GM19397 (cell line): ENCODE data around the gene DENND2C.
"Not testable (repeated sequence)": the region's sequence is repeated elsewhere in the genome, so short reads cannot be mapped to it uniquely, and the experiment has no call there.

Experiments used
- ATAC-seq: cut with Tn5 transposase; IDR thresholded peaks from one replicate; pipeline ENCODE4 v1.9.1; 2021; ENCODE audit warnings: mild to moderate bottlenecking, moderate library complexity; ENCODE audit not compliant: unreplicated experiment

The DENND2C gene

DNA sequence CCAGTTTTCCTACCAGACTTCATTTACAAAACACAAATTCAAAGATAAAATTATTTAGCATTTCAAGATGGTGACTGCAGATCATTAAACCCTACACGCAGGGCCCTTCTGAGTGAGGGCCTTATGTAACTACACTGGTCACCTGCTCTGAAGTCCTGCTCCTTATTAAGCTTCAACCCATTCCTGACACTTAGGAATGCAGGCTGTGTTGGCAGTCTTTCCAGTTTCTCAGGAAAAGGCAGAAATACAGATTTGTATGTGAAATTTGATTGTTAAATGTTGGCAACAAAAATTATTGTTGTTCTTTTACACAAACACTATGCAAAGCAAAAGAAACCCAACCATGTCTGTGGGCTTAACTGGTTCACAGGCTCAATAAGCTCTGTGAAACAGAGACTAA, 62.6 kb downstream of the DENND2C start:
- no peak for ATAC-seq

DNA sequence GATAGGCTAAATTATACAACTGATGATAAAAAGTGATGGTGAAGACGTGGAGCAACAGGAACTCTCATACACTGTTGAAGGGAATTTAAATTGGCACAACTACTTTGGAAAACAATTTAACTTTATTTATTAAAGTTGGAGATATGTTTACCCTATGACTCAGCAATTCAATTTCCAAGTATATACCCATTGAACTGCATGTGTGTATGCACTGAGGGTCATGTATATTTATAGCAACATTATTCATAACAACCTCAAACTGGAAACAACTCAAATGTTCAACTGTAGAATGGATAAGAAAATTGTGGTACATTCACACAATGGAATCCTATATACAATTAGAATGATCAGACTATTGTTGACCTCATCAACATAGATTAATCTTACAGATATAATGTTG, 71.9 kb downstream of the DENND2C start:
- no peak for ATAC-seq

DNA sequence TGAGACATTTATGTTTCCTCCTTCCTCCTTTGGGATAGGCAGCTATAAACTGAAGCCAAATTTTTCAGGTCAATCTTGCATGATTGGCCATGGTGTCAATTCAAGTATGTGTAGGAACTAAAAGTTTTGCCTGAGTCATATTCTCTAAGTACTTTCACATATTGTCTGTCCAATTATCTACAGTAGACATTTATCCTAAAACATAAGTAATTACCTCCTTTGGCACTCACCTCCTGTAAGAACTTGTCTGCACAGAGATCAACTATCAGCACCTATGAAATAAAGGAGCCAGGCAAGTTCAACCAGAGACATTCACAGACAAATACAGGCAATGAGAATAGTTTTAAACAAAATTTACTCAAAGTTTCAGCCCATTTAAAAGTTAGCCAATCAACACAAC, 74.2 kb downstream of the DENND2C start:
- no peak for ATAC-seq

DNA sequence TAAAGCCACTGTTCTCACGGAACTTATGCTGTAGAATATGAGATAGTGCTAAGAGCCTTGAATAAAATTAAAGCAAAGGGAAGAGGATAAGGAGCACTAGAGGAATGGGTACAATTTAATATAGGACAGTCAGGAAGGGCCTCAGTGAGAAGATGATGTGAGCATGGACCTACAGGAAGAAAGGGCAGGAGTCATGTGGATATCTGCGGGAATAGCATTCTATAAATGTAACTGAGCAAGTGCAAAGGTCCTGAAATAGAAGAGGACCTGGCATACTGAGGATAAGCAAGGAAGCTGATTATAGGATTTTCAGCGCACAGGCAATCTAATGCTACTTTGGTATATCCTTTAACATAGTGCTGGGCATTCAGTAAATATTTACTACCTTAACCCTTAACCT, 75.8 kb downstream of the DENND2C start:
- no peak for ATAC-seq

DNA sequence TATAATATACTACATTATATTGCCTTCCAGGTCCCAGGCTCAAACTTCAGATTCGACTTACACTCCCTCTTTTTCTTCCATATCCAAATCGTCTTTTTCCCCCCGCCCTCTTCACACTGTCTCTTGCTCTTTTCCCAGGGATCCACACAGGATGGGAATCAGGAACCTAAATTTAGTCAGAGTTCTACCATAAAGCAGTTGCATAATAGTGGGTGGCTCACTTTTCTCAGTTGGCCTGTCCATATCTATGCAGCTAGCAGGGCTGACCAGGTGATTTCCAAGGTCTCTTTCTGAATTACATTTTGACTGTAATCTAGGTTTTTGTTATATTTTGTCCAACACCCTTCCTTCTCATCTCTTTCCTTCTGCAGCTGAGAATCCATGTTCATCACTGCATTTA, 80.7 kb downstream of the DENND2C start:
- ATAC-seq = no peak

DNA sequence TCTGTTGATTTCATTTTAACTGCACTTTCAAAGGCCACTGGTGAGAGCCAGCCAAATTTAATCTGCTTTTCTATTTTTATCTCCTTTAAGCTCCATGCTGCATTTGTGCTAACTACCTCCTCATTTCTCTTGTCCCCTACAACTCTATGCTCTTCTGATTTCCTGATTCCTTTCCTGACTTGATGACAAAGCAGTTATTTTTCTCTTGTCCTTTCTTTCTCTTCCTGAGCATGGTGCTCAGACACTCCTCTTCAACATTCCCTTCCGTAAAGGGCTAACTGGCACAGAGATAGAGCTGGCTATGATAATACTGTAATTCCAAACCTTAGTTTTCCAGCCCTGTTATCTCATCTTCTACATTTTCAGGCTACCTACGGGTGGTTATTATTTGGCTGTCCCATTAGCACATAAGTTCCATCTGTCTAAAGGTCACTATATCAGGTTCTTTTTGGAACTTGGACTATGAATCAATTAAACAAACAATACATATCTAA, 81.6 kb downstream of the DENND2C start:
- ATAC-seq = no peak

DNA sequence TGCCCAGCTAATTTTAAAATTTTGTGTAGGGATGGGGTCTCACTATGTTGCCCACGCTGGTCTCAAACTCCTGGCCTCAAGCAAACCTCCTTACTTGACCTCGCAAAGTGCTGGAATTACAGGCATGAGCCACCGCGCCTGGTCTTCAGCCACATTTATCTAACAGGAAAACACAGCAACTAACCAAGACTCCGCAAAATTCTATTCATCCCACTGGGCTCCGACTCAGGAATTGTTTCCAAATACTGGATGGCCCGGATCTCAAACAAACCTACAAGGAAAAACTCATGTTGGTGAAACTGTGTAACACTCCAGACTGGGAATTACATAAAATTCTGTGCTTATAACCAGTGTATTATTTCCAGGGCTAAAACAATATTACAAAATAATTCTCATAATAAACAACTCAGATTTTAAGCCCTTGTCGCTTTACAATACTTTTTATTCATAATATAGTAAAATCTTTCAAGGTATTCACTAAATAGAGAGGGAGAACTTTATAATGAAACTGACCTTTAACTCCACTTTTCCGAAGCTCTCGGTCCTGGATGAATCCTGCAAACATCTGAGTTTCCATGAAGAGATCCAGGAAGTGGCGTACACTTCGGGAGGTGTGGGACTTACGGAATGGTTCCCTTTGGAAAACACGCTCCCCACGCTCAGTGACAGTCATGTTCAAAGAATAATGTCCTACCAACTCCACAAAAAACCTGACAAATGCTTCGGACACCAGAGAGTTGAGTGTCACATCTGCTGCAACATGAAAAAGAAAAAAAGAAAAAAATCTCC, 82.5 kb downstream of the DENND2C start:
- no peak for ATAC-seq

DNA sequence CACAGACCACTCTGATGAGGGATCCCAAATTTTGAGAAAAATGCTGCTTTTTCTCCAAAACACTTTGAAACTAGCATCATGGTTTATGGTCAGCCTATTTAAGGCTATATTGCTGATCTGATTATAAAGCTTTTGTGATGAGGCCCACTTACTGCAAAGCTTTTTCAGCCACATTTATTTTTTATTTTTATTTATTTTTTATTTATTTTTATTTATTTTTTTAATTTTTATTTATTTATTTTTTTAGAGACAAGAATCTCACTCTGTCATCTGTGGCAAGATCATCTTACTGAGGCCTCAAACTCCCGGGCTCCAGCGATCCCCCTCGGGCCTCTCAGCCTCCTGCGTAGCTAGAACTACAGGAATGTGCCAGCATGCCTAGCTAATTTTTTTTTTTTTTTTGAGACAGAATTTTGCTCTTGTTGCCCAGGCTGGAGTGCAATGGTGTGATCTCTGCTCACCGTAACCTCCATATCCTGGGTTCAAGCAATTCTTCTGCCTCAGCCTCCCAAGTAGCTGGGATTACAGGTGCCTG, 83.3 kb downstream of the DENND2C start:
- ATAC-seq = no peak

DNA sequence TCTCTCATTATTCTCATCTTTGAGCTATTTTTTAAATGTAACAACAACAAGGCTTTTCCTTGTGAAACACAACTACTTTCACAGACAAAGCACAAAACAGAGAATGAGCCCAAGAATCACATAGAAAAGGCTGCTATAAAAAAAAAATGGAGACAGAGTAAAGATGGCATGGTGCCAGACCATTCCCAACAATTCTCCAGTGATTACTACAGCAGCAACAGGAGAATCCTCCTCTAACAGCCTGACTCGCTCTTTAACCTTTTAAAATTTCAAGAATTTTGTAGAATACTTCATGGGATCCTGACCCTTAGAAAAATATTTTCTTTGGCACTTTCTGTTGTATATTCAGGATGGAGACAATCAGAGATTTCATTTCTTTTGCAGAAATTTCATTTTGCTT, 84.6 kb downstream of the DENND2C start:
- no peak for ATAC-seq

DNA sequence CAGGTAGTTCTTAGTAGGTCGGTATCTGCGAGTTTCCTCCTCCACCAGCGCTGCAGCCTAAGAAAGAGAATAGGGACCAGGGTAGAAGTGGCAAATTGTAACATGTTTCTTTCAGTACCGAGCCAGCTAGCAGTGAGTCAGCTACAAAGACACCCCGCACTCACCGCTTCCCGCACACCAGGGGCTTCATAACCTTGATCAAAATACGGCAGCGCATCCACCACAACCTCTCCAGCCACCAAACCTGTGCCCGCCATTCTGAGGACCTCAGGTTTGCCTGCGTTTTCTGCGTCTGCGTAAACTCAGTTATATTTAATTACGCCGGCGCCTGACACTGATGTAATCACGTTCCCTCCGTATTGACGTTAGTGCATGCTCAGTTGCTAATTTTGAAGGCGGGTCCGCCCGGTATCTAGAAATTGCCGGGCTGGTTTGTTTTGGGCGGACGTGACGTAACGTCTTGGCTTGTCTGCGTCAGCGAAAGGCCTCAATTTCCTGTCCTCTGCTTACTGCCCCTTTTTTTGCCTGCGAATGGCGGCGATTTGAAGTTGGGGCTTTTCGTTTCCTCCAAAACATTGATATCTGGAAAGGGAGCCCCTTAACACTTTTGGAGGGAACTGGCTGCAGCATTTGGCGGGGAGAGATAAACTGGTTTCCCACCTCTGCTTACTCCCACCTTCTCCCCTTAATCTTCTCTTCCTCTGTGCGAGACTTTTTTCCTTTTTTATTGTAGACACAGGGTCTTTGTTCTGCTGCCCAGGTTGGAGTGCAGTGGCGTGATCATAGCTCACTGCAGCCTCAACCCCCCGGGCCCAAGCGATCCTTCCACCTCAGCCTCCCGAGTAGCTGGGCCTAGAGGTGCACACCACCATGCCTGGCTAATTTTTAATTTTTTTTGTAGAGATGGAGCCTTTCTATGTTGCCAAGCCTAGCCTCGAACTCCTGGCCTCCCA, 88.2 kb downstream of the DENND2C start, which contains the start of gene BCAS2:
Gene BCAS2, minus strand, starts transcription at position 281 of the 953 bp plus-strand sequence. Its CDS starts 24 bp downstream, at position 257.
- peak; percentile 99 for ATAC-seq

DNA sequence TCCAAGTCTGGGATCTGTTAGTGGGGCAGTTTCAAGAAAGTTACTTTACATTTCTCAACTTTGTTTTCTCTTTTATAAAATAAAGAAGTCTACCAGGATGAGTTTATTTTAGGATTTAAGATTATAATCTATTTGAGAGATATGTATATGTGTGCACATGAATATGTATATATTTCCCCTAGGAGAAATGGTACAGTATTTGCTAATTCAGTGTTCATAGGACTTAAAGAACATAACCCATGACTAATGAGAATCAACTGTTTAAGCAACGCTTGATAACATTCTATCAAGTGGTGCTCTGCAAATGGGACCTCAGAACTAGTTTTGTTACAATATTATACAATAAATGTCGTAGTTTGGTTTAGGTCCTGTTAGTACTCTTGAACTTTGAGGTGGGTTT, 95.5 kb downstream of the DENND2C start:
- ATAC-seq = no peak

DNA sequence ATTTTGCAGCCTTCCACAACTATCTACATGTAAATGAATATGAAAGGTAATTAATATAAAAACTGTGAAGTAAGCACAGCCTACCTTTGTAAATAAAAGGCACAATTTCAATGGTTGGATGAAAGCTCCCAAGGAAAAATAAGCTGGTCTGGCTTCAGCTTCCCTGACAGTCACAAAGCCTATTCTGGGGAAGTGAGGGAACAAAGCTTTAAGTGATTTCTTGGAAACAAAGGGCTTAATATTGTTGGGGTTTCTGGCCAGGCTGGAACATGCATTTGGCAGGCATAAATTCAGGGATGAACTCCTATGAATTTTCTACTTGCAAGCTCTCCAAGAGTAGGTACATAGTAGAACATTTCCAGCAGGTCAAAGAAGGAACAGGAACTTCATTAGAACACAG, 105.7 kb downstream of the DENND2C start:
- no peak for ATAC-seq

DNA sequence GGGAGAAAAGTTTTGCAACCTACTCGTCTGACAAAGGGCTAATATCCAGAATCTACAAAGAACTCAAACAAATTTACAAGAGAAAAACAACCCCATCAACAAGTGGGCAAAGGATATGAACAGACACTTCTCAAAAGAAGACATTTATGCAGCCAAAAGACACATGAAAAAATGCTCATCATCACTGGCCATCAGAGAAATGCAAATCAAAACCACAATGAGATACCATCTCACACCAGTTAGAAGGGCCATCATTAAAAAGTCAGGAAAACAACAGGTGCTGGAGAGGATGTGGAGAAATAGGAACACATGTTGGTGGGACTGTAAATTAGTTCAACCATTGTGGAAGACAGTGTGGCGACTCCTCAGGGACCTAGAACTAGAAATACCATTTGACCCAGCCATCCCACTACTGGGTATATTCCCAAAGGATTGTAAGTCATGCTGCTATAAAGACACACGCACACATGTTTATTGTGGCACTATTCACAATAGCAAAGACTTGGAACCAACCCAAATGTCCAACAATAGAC, 106.8 kb downstream of the DENND2C start:
- not testable (repeated sequence) for ATAC-seq

DNA sequence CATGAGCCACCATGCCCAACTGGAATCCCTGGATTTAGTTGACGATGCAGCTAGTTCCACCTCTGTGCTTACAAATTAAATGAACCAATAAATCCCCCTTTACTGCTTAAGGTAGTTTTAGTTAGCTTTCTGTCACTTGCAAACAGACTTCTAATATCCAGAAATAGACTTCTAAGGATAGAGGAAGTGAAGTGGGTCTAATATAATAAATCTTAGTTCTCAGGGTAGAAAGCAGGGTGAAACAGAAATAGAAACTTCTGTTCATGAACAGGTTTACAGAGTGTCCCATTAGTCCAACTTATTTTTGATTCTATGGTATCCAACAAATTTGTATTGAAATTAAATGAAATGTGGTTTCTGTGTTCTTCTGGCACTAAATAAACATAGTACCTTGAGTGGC, 108.5 kb downstream of the DENND2C start:
- no peak for ATAC-seq

DNA sequence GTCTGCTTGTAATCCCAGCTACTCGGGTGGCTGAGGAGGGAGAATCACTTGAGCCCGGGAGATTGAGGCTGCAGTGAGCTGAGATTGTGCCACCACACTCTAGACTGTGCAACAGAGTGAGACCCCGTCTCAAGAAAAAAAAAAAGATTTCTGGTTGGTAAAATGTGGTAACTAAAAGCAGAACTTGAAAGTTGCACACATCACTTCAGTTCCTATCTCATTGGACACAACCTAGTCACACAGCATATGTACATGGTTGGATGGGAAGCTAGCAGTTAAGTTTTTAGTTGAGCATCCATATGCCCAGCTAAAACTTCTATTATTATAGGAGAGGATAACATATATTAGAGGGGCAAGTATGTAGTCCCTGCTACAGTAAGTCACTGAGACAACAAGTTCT, 110.5 kb downstream of the DENND2C start:
- no peak for ATAC-seq

DNA sequence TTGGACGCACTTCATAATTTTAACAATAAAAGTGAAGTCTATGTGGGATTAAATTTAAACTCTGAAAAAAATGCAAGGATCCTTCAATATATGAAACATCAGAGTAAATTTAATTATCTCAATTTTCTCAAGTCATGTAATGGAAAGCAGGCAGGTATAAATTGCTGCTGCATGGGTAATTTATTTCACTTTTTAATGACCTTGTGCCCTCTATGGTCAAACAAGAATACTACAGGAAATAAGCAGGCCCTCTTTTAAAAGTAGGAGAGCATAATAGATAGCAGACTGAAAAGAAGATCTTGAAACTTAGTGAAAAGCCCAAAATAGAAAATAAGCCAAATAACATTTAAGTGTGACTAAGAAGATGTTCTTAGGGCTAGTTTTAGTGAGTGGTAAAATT, 111.3 kb downstream of the DENND2C start:
- no peak for ATAC-seq

DNA sequence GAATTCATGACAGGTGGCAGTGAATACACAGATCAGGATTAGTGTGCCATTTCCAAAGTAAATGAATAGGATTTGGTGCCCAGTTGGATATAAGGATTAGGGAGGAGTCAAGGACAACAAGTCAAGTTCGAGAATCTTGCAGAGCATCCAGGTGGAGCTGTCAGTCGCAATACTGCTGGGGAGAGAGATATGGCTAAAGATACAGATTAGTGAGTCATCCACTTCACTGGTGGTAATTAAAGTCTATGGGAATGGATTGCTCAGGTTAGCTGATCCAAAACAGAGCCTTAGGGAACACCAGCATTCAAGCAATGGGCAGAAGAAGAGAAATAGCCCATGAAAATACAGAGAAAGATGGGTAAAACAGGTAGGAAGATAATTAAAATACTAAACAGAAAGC, 115.3 kb downstream of the DENND2C start:
- no peak for ATAC-seq

DNA sequence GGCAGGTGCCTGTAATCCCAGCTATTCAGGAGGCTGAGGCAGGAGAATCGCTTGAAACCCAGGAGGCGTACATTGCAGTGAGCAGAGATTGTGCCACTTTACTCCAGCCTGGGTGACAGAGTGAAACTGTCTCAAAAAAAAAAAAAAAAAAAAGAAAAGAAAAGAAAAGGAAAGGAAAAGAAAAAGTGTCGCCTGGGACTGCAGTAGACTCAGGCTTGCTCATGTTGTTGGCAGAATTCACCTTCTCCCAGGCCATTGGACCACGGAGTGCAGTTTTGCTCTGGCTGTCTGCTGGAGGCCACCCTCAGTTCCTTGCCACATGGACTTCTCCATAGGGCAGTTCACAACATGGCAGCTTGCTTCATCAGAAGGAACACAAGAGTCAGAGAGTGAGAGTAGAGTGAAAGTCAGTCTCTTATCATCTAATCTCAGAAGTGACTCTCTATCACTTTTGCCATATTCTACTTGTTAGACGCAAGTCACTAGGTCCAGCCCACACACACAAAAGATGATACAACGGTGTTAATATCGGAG, 117.7 kb downstream of the DENND2C start:
- no peak for ATAC-seq

DNA sequence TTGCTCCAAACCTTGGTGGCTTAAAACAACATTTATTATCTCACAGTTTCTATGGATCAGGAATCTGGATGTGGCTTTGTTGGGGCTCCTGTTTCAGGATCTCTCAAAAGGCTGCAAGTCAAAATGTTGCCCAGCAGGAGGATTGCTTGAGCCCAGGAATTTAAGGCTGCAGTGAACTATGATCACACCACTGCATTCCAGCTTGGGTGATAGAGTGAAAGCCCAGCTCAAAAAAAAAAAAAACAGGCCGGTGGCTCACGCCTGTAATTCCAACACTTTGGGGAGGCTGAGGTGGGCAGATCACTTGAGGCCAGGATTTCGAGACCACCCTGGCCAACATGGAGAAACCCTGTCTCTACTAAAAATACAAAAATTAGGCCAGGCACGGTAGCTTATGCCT, 118.4 kb downstream of the DENND2C start:
- ATAC-seq = no peak

DNA sequence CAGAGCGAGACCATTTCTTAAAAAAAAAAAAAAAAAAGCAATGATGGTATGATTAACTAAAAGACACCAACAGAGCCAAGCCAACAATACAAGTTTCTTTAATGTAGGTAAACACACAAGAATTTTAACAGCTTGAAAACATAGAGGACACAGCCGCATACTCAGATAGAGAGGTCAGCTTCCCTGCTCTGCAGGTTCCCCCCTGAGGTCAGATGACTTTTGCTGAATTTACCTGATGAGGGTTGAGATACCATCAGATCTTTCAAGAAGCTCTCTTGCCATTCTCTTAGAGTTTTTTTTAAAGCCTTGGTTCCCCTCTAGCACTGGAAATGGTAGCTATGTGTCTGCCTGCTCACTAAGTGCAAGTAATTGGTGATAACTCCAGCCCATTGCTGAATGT, 119.5 kb downstream of the DENND2C start:
- ATAC-seq = no peak

DNA sequence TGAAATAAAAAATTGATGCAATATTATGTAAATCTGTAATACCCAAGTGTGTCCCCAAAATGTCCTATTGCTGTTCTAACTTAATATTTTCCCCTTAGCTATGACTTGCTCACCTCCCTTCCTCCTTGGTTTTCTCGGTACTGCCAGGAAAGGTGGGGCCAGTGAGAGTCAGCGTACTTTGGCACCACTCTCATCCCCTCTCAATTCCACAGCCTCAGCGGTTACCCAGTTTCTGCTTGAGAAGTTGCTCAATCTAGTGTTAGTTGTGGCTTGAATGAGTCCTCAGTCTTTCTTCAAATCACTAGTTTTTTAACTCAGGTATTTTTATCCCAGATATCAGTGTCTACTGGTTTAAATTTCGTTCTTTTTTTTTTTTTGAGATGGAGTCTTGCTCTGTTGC, 120.7 kb downstream of the DENND2C start:
- ATAC-seq = no peak
